Heart left ventricle (tissue), 16 donors: Measurements from ENCODE around the gene GRK5. TPM values are rescaled to one million over a fixed set of nuclear protein-coding genes. Genes with fewer than 3 reads are reported as not detected.
A peak's percentile ranks its signal among the peaks of the same experiment; 100 is the strongest.

Experiments
- ATAC-seq, 4 donors: fragments of 200-7000 bp; cut with Tn5 transposase; one replicate each; pipeline ENCODE4 v1.9.1; 2020 to 2022; ENCODE audit warnings: moderate library complexity in 4 of 4, mild to moderate bottlenecking in 3 of 4, moderate number of reproducible peaks in 1 of 4
- DNase-seq, 5 donors: peaks; one replicate each; pipeline ENCODE4 v3.0.0-alpha.2; 2020
- H3K27ac ChIP-seq, 12 donors: fragments of 200-600 bp; sonication (generic) in 4 of 12; one replicate each; pipeline versions ENCODE4 v1.5.0 to v1.8.0; 2016 to 2022; ENCODE audit warnings: mild to moderate bottlenecking in 2 of 12
- H3K27me3 ChIP-seq, 9 donors: fragments of 200-600 bp; sonication (generic) in 2 of 9; one replicate each; pipeline versions ENCODE4 v1.5.1 to v1.8.0; 2016 to 2022; ENCODE audit warnings: mild to moderate bottlenecking in 3 of 9
- H3K36me3 ChIP-seq, 9 donors: fragments of 200-600 bp; sonication (generic) in 2 of 9; one replicate each; pipeline versions ENCODE4 v1.5.0 to v1.8.0; 2018 to 2022; ENCODE audit warnings: mild to moderate bottlenecking in 2 of 9
- H3K4me1 ChIP-seq, 12 donors: fragments of 200-600 bp; sonication (generic) in 4 of 12; one replicate each; pipeline versions ENCODE4 v1.5.0 to v1.8.0; 2016 to 2022; ENCODE audit warnings: mild to moderate bottlenecking in 3 of 12
- H3K4me3 ChIP-seq, 12 donors: fragments of 200-600 bp; sonication (generic) in 4 of 12; one replicate each; pipeline versions ENCODE4 v1.5.0 to v1.8.0; 2017 to 2022; ENCODE audit warnings: mild to moderate bottlenecking in 9 of 12, moderate library complexity in 4 of 12
- H3K9me3 ChIP-seq, 12 donors: fragments of 200-600 bp; sonication (generic) in 4 of 12; one replicate each; pipeline versions ENCODE4 v1.5.0 to v1.8.0; 2016 to 2022; ENCODE audit warnings: mild to moderate bottlenecking in 1 of 12
- POLR2A ChIP-seq, 2 donors: fragments of 450-650 bp; IDR thresholded peaks; one replicate each; pipeline ENCODE4 v1.6.1; 2017; ENCODE audit warnings: antibody characterized with exemption in 2 of 2, mild to moderate bottlenecking in 2 of 2, moderate library complexity in 2 of 2
- whole genome bisulfite sequencing, 4 donors: extraction: QIAGEN DNeasy Blood & Tissue Kit in 2 of 4; methylation state at CpG; one replicate each; pipeline versions ENCODE4 v1.1.5 to v1.1.7; 2013 to 2018; 5-methylcytosine and 5-hydroxymethylcytosine counted together
- intact Hi-C, 10 donors: fragments of 100-400 bp; cut with DNase I; formaldehyde crosslinking; loops; one replicate each; pipeline versions ENCODE4 v1.11.1 to v1.14.2; 2022
- polyA plus RNA-seq, 2 donors: library from polyadenylated mRNA; stranded (reverse); fragments of 200-250 nt; gene quantifications; one replicate each; pipeline ENCODE4 v1.2.3, GENCODE V29; 2013
- total RNA-seq, 9 donors: library from RNA; depleted of rRNA in 2 of 9; stranded (reverse); fragments of >200 nt in 2 of 9; fragmentation: NEBNext Ultra II Directional in 3 of 9; extraction: Animal tissue kit (Norgen Biotek cat#: 25700) in 3 of 9; gene quantifications; one replicate each; pipeline versions ENCODE4 v1.1.0 to v1.2.4, GENCODE V29; 2016 to 2023
- TF ChIP-seq, protein P1 (sequence below), 12 donors: fragments of 200-600 bp; sonication (generic) in 4 of 12; IDR thresholded peaks; one replicate each; pipeline versions ENCODE4 v1.5.0 to v1.8.0; 2018 to 2022; ENCODE audit warnings: antibody characterized with exemption in 12 of 12, mild to moderate bottlenecking in 5 of 12
- donor health status: ischemic (EF 13 %, LVEDD 7.1; RV severe dilation, severe dysfunction).
- donor health status: healthy with polysubstance abuse.
- donor health status: DM: no; HTN: yes; CAD: no.
- donor health status: DM: no; HTN: no; CAD: no.
- donor health status: ischemic (EF 25% LVEDD 6.9; RV normal size, moderate dysfunction).
- donor health status: ischemic (EF 25% LVEDD 5.7; RV mildly dilated, moderate dysfunction).
- donor health status: healthy.
- donor health status: DM: yes; HTN: yes; CAD: no.
- donor health status: ischemic (EF 35%, LVEDD 5.7; RV mildly dilated, moderate dysfunction).
- donor health status: nonischemic (EF 11% LVEDD 7.7; RV severe dilation, severe dysfunction).
- donor health status: DM: yes; HTN: yes; CAD: no.
- donor health status: PGD.
- donor health status: ischemic (EF 29% LVEDD 5.4; RV normal size, mild dysfunction).
- donor health status: nonischemic (EF 23%, LVEDD 6.1; RV moderate dilation, normal function).

The GRK5 gene
- total and polyA plus RNA-seq, 11 donors = 13.1 to 58.0 (median 30.2) TPM

DNA sequence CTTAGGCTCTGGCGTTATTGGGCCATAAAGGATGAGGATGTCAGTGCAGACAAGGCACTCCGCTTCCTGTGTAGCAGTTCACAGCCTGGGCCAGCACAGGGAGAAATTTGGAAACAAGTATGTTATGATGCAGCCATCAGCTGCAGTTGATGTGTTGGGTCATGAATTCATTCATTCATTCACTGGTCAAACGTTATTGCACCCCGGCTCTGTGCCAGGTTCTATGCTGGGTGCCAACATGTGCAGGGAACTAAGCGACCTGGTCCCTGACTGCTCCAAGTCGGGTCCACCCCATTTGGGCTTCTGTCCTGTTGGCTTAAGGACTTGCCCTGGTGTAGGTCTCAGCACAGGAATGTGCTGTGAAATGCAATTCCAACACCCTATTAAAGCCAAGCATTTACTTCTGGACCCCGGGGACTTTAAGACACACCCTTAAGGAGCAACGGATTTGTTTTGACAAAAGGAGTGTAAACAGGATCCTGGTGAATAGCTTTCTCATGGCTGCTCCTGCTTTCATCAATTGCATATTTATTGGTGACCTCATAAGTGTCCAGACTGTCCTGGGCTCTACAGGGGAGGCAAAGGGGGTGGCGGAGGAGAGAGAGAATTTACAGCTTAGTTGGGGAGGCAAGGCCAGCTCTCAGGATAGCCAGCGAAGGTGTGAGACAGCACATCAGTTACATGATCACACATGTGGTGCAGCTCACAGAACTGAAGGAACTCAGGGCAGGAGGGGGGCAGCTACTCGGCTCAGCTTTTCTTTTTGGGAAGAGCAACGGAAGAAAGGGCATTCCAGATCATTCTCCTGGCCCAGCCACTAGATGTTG, 158.6 kb downstream of the GRK5 start:
- 70 to 76% (median 74%) methylated on average over 11 to 12 of the region's 12 CpGs for WGBS, 4 donors
- H3K36me3 ChIP-seq = peaks cover 0 to 2% (median 0%) of the 10 kb centered on the region in 9 donors
- H3K9me3 ChIP-seq = no peaks in the 10 kb centered on the region
- ATAC-seq (peak in 1 of 4 donors; percentile 11), DNase-seq (peak in 1 of 5 donors; percentile 29)
- no peaks in the 10 kb centered on the region for H3K27me3 ChIP-seq
- no peak overlapping the region for H3K4me3 ChIP-seq
- peak overlapping the region in 9 of 12 donors; percentile 9 to 90 (median 41) for H3K27ac ChIP-seq
- H3K4me1 ChIP-seq = peaks cover 9 to 97% (median 69%) of the 10 kb centered on the region in 12 donors
- intact Hi-C loops = no loop called here
- no peak for TF ChIP-seq POLR2A (IDR thresholded peaks at IDR 0.05)
- TF ChIP-seq, protein P1, sequence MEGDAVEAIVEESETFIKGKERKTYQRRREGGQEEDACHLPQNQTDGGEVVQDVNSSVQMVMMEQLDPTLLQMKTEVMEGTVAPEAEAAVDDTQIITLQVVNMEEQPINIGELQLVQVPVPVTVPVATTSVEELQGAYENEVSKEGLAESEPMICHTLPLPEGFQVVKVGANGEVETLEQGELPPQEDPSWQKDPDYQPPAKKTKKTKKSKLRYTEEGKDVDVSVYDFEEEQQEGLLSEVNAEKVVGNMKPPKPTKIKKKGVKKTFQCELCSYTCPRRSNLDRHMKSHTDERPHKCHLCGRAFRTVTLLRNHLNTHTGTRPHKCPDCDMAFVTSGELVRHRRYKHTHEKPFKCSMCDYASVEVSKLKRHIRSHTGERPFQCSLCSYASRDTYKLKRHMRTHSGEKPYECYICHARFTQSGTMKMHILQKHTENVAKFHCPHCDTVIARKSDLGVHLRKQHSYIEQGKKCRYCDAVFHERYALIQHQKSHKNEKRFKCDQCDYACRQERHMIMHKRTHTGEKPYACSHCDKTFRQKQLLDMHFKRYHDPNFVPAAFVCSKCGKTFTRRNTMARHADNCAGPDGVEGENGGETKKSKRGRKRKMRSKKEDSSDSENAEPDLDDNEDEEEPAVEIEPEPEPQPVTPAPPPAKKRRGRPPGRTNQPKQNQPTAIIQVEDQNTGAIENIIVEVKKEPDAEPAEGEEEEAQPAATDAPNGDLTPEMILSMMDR (IDR thresholded peaks at IDR 0.05) = no peak

GRCh38 chr10:119367841-119368549, 160.6 kb downstream of the GRK5 start:
- H3K27me3 ChIP-seq = no peaks in the 10 kb centered on the region
- WGBS, 4 donors = 75 to 83% (median 82%) methylated on average over 13 to 21 of the region's 21 CpGs
- DNase-seq (peak in 1 of 5 donors; percentile 40), ATAC-seq (no peak)
- H3K9me3 ChIP-seq = no peaks in the 10 kb centered on the region
- TF ChIP-seq, protein P1 (IDR thresholded peaks at IDR 0.05) = no peak
- TF ChIP-seq POLR2A (IDR thresholded peaks at IDR 0.05) = no peak
- intact Hi-C loops = no loop called here
- H3K36me3 ChIP-seq = peaks cover 0 to 2% (median 0%) of the 10 kb centered on the region in 9 donors
- no peak overlapping the region for H3K4me3 ChIP-seq
- H3K27ac ChIP-seq = peak overlapping the region in 11 of 12 donors; percentile 41 to 91 (median 85)
- H3K4me1 ChIP-seq = peaks cover 9 to 96% (median 74%) of the 10 kb centered on the region in 12 donors

GRCh38 chr10:119368581-119368980, 161.2 kb downstream of the GRK5 start:
- no peaks in the 10 kb centered on the region for H3K9me3 ChIP-seq
- H3K27ac ChIP-seq = peak overlapping the region in 11 of 12 donors; percentile 71 to 91 (median 85)
- 44 to 73% (median 61%) methylated on average over 5 to 8 of the region's 8 CpGs for WGBS, 4 donors
- no peak for TF ChIP-seq POLR2A (IDR thresholded peaks at IDR 0.05)
- TF ChIP-seq, protein P1 (IDR thresholded peaks at IDR 0.05) = no peak
- peaks cover 0 to 2% (median 0%) of the 10 kb centered on the region in 9 donors for H3K36me3 ChIP-seq
- H3K4me1 ChIP-seq = peaks cover 9 to 93% (median 71%) of the 10 kb centered on the region in 12 donors
- intact Hi-C loops = no loop called here
- H3K27me3 ChIP-seq = no peaks in the 10 kb centered on the region
- DNase-seq = peak in 1 of 5 donors; percentile 22
- H3K4me3 ChIP-seq = peak overlapping the region in 2 of 12 donors; percentile 34 to 43
- ATAC-seq = no peak
